Activated gamma-delta T cell treated with anti-CD3 and anti-CD28 coated beads, Interleukin-2, amount 50 U/mL, for 16 hours (primary cell): ENCODE data around the gene SLC10A2.
"Not testable (repeated sequence)": the region's sequence is repeated elsewhere in the genome, so short reads cannot be mapped to it uniquely, and the experiment has no call there.

ENCODE experiments used
- DNase-seq: peaks from one replicate; pipeline ENCODE4 v3.0.0-alpha.2; 2020; ENCODE audit warnings: low read depth

The SLC10A2 gene, protein sequence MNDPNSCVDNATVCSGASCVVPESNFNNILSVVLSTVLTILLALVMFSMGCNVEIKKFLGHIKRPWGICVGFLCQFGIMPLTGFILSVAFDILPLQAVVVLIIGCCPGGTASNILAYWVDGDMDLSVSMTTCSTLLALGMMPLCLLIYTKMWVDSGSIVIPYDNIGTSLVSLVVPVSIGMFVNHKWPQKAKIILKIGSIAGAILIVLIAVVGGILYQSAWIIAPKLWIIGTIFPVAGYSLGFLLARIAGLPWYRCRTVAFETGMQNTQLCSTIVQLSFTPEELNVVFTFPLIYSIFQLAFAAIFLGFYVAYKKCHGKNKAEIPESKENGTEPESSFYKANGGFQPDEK

DNA sequence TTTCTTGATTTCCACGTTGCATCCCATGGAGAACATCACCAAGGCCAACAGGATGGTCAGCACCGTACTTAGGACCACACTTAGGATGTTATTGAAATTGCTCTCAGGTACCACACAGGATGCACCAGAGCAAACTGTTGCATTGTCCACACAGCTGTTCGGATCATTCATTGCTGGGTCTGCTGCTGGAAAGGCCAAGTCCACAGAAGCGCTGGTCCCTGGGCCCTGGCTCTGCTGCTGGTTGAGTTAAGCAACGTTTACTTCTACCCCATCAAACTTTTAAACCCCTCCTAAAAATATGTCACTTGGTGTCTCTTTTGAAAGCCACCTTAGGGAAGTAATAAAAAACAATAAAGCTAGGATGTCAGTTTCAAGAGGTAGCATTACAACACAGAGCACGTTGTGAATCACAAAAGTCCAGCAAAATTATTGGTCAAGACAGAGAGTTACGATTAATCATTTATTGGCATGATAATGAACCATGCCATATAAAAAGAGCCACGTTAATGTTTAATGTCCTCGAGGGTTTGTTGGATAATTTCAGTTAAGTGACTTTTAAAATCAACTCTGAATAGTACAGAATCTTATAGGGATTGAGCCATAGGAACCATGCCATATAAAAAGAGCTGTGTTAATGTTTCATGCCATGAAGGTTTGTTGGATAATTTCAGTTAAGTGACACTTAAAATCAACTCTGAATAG is at the start of gene SLC10A2:
Gene SLC10A2, minus strand, starts transcription at position 339 of the 702 bp plus-strand sequence. Its CDS starts 168 bp downstream, at position 171.
- no peak for DNase-seq

GRCh38 chr13:103107580-103107979 is 41.4 kb upstream of the SLC10A2 start:
- DNase-seq: no peak

DNA sequence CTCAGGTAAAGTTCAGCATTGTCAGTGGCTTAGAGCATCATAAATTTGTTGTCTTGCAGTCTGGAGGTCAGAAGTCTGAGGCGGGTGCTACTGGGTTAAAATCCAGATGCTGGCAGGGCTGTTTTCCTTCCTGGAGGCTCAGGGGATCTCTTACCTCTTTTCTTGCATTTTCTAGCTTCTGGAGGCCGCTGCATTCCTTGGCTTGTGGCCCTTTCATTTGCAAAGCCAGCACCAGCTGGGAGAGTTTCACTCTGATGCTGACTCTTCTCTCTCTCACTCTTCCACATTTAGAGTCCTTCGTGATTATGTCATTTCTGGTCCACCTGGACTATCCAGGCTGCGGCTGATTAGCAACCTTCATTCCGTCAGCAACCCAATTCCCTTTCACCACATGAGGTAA is 38.1 kb upstream of the SLC10A2 start:
- DNase-seq: no peak

DNA sequence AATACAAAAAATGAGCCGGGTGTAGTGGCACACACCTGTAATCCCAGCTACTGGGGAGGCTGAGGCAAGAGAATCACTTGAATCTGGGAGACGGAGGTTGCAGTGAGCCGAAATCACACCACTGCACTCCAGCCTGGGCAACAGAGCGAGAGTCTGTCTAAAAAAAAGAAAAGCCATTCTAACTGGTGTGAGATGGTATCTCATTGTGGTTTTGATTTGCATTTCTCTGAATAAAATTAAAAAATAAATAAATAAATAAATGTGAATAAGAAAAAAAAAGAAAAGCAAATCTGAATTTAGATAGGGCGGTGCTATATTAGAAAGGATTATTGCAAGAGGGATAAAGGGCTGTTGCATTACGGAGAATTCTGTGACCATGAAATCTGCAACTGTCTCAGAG is 37.2 kb upstream of the SLC10A2 start:
- not testable (repeated sequence) for DNase-seq

DNA sequence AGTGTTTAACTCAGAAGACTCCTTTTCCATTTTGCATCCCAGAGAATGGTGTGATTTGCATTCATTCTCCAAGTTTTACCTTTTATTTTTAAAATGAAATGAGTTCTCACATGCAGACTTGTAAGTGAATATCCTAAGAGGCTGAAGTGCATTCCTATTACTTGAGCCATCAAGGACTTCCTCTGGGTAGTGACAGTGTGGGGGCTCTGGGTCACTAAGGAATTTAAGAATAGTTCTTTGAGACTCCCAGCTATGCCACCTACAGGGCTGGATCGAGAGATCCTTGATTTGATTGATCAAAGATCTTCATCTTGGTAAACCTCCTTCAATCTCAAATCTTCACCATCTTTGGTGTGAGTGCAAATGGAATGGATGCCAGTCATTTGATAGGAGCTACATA is 36.3 kb upstream of the SLC10A2 start:
- DNase-seq: no peak

DNA sequence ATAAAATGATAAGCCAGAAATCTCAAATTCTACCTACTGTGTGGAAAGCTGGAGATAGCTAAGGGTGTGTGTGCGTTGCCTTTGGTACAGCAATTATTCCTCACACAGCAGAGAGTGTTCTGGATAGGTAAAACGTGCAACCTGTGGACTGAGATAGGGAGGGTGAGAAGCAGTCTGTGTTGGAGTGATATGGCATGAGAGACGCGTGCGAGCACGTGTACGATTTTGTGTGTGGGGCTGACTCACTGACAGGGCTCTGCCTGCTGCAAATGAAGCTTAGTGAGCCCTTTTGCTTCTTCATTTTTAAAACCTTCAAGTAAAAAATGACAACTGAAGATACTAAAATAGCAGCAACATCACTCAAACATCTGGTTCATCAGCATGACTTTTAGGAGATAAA is 35.7 kb upstream of the SLC10A2 start:
- DNase-seq: no peak

GRCh38 chr13:103101500-103101899 is 35.3 kb upstream of the SLC10A2 start:
- DNase-seq: no peak

DNA sequence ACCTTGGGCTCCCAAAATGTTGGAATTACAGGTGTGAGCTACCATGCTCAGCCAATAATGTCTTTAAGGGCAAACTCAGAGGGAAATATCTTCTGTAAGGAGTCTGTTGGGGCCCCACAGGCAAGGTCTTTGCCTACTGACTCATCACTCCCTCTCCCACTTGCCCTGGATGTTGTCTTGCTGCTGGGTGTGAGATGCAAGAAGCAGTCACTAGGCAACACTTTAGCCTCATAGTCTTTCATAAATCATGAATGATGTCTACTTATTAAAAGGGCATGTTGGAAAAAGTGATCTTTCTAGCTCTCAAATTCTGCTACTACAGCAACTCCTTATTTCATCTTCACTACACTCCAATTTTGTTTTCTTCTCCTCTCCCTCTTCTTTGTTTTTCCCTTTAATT is 34.6 kb upstream of the SLC10A2 start:
- no peak for DNase-seq

DNA sequence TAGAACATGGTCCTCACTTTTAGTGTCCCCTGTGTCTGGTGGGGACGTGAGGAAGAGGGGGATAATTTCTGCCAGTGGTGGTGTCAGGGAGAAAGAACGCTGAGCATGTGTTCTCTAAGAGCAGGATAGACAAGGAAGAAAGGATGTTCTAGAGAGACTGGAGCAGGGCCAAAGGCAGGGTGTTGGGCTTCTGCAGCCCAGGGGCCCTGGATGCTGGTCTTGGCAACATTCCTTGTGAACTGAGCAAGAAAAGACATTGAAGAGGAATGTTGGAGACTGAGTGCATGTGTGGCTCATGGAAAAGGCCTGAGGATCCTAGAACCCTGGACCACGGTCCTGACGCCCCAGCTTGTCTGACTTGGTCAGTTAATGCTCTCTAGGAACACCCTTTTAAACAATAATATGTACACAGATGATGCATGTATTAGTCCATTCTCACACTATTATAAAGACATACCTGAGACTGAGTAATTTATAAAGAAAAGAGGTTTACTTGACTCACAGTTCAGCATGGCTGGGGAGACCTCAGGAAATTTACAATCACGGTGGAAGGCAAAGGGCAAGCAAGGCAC is 33.6 kb upstream of the SLC10A2 start:
- DNase-seq: no peak

GRCh38 chr13:103098535-103098934 is 32.3 kb upstream of the SLC10A2 start:
- DNase-seq: no peak

- DNase-seq: no peak
Observed at GRCh38 chr13:103097366-103097928, 31.2 kb upstream of the SLC10A2 start.

GRCh38 chr13:103093649-103094048 is 27.4 kb upstream of the SLC10A2 start:
- DNase-seq: not testable (repeated sequence)

DNA sequence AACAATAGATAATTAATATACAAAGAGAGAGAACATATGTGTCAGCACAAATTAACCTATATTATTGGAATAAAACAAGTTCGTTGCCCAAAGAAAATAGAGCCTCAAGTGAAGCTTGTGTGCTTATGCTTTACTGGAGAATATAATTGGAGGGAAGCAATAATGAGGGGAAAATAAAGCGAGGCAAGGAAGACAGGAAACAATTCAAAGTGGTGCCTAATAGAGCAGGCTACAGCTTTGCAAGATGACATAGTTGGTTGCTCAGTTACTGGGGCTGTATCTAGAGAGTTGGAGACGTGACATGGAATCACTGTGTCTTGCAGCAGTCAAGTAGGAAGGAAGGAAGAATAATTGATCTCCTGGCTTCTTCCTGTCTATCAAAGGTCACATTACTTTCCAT is 21.1 kb upstream of the SLC10A2 start:
- DNase-seq: no peak

- DNase-seq: no peak
Observed at GRCh38 chr13:103081435-103081834, 15.2 kb upstream of the SLC10A2 start.

GRCh38 chr13:103078158-103078557 is 11.9 kb upstream of the SLC10A2 start:
- DNase-seq: no peak

DNA sequence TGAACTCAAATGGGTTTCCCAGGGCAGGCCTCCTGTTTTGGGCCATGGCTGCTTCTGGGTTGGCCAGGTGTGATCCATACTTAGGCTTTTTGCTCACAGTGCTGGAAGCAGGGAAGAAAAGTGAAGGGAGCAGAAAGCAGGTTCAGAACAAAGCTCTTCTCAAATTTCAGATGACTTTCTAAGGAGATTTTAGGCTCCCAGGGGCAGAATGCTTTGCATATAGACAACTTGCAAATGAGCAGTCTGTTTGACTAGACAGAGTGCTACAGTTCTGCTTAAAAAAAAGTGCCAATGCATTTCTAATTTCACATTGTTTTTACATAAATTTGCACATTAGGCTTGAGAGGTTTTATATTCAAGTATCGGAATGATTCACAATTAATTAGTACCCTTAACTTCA is 2.6 kb upstream of the SLC10A2 start:
- no peak for DNase-seq

- no peak for DNase-seq
Observed at GRCh38 chr13:103067751-103068555, 1.7 kb upstream of the SLC10A2 start.

DNA sequence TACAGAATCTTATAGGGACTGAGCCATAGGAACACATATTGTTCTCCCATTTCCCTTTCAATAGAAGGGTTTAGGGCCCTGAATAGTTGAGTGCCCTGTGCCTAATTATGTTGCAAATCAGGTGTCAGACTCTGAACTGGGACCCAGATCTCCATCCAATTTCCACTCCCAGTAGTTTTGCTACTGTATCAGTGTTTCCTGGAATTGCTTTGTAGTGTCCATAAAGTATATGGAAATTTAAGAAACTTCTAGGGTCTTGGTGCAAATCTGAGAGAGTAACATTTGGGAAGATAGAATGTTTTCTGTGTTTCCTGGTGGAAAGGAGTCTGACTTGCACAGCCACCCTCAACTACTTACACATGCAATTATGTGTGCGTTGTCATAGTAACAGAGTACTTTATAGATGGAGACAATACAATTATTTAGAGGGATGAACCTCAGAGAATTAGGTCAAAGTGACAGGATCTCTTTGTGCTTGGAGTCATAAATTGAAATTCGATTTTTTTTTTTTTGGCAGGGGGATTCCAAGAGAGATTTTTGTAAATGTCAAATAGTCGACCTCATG is 646 bp upstream of the SLC10A2 start:
- no peak for DNase-seq

DNA sequence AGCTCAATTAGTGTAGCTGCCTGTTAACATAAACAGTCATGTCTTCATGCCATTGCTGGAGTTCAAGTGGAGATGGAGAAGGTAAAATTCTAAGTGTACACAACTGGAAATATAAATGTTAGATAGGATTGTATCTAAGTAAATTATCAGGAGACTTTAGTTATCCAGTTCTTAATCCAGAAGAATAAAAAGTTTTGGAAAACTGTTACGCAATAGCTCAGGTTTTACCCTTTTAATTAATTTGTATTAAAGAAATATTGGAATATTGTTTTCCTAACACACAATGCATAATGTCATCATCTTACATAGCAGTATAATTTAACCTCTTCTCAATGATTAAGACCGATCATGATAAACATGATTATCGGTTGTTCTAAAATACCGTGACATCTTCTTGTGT is 2.8 kb downstream of the SLC10A2 start:
- no peak for DNase-seq

- no peak for DNase-seq
Observed at GRCh38 chr13:103062079-103062478, 4.1 kb downstream of the SLC10A2 start.

GRCh38 chr13:103056008-103056407 is 10.2 kb downstream of the SLC10A2 start:
- no peak for DNase-seq

DNA sequence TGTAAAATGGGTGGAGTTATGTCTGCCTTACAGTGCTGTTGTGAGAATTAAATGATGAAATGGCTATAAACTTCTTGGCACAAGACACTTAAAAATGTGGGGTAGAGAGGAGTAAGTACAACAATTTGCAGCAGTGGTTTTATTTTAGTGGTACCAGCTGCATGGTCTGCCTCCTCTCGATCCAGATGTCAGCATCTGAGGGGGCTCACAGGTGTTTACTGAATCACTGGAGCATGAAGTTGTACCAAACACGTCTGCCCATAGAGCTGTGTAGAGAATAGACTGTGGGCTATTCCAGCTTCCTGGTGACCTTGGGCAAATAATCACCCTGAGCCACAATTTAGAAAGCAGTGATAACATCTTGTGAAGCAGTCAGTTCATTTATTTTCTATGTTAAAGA is 11.1 kb downstream of the SLC10A2 start:
- no peak for DNase-seq
